HTR-8/SVneo (cell line): ENCODE results near the gene SLC25A33.

Source experiments
- DNase-seq: peaks from one replicate; pipeline ENCODE4 v3.0.0; 2011; ENCODE audit warnings: low spot score, mixed read lengths; ENCODE audit not compliant: insufficient read length
- FAIRE-seq: peaks from 2 replicates; lab custom pipeline; 2011; peaks lifted over from hg19 to GRCh38; lab: Jason Lieb, UNC

SLC25A33 gene

DNA sequence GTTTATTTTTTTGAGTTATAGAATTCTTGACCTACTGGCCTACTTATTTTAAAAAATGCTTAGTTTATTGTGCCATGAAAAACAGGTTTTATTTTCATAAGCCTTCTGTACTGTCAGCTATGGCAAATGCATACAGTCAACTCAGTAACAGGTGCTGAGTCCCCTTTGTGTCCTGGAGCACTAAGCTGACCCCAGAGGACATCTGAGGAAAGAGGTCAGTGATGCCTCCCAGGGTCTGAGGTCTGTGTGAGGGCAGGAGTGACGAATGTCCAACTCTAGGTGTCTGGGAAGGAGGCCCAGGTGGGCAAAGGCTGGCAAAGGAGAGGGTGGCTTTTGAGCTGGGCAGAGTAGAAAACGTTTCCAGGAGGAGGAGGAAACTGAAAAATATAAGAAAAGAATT is 41.7 kb downstream of the SLC25A33 start:
- FAIRE-seq (no peak), DNase-seq (no peak)

- FAIRE-seq (no peak), DNase-seq (no peak)
Observed at GRCh38 chr1:9586147-9586766, 47.0 kb downstream of the SLC25A33 start.

DNA sequence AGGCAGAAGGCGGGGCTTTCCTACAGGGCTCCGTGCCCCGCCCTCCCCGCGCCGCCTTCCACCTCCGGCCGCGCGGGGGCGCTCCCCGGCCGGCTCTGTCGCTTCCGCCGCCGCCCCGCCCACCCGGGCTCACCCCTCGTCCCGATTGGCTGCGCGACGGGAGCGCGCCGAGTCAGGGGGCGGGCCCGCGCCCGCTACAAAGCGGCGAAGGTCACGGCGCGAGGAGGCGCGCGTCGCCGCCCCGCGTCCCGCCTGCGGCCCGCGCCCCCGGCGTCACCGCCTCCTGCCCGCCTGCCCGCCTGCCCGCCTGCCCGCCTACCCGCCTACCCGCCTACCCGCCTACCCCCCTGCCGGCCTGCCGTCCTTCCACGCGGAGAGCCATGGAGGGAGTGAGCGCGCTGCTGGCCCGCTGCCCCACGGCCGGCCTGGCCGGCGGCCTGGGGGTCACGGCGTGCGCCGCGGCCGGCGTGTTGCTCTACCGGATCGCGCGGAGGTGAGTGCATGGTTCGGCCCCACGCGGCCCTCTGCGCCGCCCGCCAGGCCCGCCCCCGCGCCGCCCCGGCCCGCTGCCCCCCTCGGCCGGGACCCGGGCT is 49.4 kb downstream of the SLC25A33 start, which contains the start of gene TMEM201:
Gene TMEM201, plus strand, starts transcription at position 361 of the 593 bp plus-strand sequence. Its CDS starts 20 bp downstream, at position 381.
- DNase-seq (peak; percentile 91), FAIRE-seq (peak; percentile 99)

- no peak for FAIRE-seq
- no peak for DNase-seq
Observed at GRCh38 chr1:9589144-9589718, 50.0 kb downstream of the SLC25A33 start.

GRCh38 chr1:9589719-9590157 is 50.5 kb downstream of the SLC25A33 start:
- DNase-seq (no peak), FAIRE-seq (no peak)

DNA sequence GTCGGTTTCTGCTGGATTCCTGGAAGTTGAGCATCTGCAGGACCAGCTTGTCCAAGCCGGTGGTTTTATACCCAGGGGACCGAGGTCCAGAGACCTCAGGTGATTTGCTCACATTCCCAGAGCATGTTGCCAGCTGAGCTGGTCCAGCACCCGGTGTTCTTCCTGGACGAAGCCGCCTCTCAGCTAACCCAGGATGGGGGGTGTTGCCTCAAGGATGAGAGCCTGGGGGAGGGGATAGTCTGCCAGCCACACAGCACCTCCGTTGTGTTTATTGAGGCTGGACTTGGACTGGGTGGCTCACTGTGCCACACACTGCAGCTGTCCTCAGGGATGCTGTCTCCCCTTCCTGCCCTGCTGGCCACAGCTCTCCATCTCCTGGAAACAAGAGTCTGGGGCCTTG is 50.9 kb downstream of the SLC25A33 start:
- no peak for FAIRE-seq
- no peak for DNase-seq

GRCh38 chr1:9590945-9591668 is 51.8 kb downstream of the SLC25A33 start:
- DNase-seq (no peak), FAIRE-seq (no peak)

GRCh38 chr1:9591669-9592509 is 52.6 kb downstream of the SLC25A33 start:
- DNase-seq (no peak), FAIRE-seq (no peak)

GRCh38 chr1:9592510-9593075 is 53.3 kb downstream of the SLC25A33 start:
- FAIRE-seq (no peak), DNase-seq (no peak)

- DNase-seq (no peak), FAIRE-seq (no peak)
Observed at GRCh38 chr1:9593147-9593491, 53.9 kb downstream of the SLC25A33 start.

DNA sequence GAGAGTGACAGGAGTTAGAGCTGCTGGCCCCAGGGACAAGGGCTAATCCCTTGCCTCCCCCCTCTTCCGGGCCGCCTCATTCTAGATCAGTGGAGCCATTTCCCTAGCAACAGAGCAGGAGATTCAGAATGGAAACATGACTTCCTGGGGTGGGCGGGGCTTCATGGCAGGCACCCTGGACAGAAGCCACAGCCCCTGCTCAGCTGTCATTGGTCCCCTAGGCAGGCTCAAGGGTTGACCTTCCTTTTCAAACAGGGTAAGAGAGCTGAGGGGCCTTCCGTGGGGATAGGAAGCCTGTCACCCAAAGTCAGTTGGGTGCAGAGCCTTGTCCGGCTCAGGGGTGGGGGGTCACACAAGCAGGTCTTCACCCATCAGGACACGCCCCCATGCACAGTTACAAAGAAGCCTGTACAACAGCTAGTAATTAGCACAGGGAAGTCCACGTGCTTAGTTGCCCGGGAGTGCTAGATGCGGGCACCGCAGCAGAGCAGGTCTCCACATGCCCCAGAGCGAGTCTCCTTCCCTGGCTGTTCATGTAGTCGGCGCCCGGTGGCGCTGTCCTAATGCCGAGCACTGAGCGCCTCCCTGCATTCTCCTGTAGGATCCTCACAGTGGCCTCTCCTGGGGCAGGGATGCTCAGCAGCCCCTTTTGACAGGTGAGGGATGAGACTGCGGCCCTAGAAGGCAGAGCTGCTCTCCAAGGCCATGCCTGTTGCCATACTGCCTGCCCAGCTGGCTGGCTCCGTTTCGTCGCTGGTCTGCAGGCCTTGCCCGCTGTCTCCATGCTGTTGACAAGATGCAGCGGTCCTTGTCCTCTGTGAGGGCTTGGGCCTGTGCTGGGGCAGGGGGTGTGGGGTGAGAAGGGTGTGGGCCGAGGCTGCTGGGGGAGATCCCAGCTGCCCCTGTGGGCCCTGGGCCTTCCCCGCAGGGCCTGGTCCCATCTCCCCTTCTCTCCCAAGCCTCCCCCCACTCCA is 54.5 kb downstream of the SLC25A33 start:
- FAIRE-seq (no peak), DNase-seq (peak; percentile 34)

- no peak for FAIRE-seq
- no peak for DNase-seq
Observed at GRCh38 chr1:9594471-9595155, 55.3 kb downstream of the SLC25A33 start.

DNA sequence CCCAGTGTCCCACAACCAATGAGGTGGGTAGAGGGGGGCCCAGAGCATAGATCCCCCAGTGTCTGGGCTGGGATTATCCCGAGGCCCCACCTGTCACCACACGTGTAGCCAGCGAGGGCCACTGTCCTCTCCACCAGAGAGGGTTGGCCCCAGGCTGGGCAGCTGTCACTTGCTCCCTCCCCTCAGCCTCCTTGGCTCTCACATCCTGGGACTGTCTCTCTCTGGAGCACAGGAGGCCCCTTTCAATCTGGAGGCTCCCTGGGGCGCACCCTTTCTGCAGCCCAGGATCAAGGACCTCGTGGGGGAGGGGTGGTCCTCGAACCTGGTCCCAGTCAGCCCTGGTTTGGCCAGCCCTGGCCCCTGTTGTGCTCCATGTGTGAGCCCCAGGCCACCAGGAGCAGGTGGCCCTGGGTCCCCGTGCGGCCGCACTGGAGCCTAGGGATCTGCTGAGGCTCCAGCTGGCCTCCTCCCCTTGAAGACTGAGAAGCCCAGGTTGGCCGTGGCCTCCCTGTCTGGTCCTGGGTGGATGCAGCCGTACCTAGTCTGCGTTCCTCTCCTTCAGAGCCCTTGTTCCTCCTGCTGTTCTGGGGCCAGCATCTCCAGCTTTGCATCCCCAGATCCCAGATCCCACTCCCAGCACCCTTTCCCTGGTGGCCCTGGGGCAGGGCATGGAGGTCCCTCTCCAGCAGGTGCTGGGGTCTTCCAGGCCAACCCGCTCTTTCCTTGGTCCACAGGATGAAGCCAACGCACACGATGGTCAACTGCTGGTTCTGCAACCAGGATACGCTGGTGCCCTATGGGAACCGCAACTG is 56.1 kb downstream of the SLC25A33 start:
- FAIRE-seq: no peak
- DNase-seq: no peak

DNA sequence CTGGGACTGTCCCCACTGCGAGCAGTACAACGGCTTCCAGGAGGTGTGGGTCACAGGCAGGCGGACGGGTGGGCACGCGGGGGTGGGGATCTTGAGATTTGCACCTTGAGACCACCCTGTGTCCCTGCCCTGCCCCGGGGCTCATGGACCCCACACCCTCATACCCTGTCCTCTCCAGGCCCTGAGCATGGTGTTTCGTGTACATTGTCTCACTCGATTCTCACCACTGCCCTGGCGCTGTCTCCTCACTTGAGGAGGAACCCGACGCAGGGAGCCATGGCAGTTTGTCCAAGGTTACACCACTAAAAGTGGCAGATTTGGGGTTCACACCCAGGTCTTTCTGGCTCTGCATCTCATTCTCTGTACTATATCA is 56.7 kb downstream of the SLC25A33 start:
- DNase-seq (no peak), FAIRE-seq (no peak)

GRCh38 chr1:9596415-9597123 is 57.3 kb downstream of the SLC25A33 start:
- FAIRE-seq (no peak), DNase-seq (no peak)

- DNase-seq (no peak), FAIRE-seq (no peak)
Observed at GRCh38 chr1:9597361-9598315, 58.4 kb downstream of the SLC25A33 start.
